GM21367 (cell line): ENCODE results near the gene CADM2.
"Not testable (repeated sequence)": the region's sequence is repeated elsewhere in the genome, so short reads cannot be mapped to it uniquely, and the experiment has no call there.

Experiments used
- ATAC-seq: cut with Tn5 transposase; IDR thresholded peaks from one replicate; pipeline ENCODE4 v1.9.1; 2021; ENCODE audit not compliant: unreplicated experiment

CADM2 gene

GRCh38 chr3:85631070-85631469 lies 672.3 kb downstream of the CADM2 start:
- ATAC-seq, result no peak

- no peak for ATAC-seq
Observed at GRCh38 chr3:85632921-85633320, 674.1 kb downstream of the CADM2 start.

- no peak for ATAC-seq
Observed at GRCh38 chr3:85652360-85652759, 693.6 kb downstream of the CADM2 start.

- no peak for ATAC-seq
Observed at GRCh38 chr3:85660451-85660850, 701.7 kb downstream of the CADM2 start.

GRCh38 chr3:85662462-85662861 lies 703.7 kb downstream of the CADM2 start:
- ATAC-seq, result no peak

GRCh38 chr3:85667744-85668143 lies 709.0 kb downstream of the CADM2 start:
- no peak for ATAC-seq

- no peak for ATAC-seq
Observed at GRCh38 chr3:85670634-85671205, 711.9 kb downstream of the CADM2 start.

- no peak for ATAC-seq
Observed at GRCh38 chr3:85672761-85673160, 714.0 kb downstream of the CADM2 start.

- no peak for ATAC-seq
Observed at GRCh38 chr3:85678713-85679112, 719.9 kb downstream of the CADM2 start.

- ATAC-seq, result no peak
Observed at GRCh38 chr3:85681906-85682305, 723.1 kb downstream of the CADM2 start.

GRCh38 chr3:85691196-85691595 lies 732.4 kb downstream of the CADM2 start:
- no peak for ATAC-seq

- no peak for ATAC-seq
Observed at GRCh38 chr3:85697156-85697555, 738.4 kb downstream of the CADM2 start.

GRCh38 chr3:85706130-85706529 lies 747.3 kb downstream of the CADM2 start:
- no peak for ATAC-seq

- not testable (repeated sequence) for ATAC-seq
Observed at GRCh38 chr3:85708325-85708724, 749.5 kb downstream of the CADM2 start.

GRCh38 chr3:85709346-85709892 lies 750.6 kb downstream of the CADM2 start:
- ATAC-seq, result no peak

GRCh38 chr3:85710490-85710889 lies 751.7 kb downstream of the CADM2 start:
- no peak for ATAC-seq

GRCh38 chr3:85721409-85722145 lies 762.8 kb downstream of the CADM2 start:
- ATAC-seq, result no peak

GRCh38 chr3:85725809-85726208 lies 767.0 kb downstream of the CADM2 start:
- ATAC-seq, result no peak

GRCh38 chr3:85726241-85726640 lies 767.5 kb downstream of the CADM2 start:
- ATAC-seq, result no peak

GRCh38 chr3:85737846-85738245 lies 779.1 kb downstream of the CADM2 start:
- no peak for ATAC-seq

- ATAC-seq, result no peak
Observed at GRCh38 chr3:85740561-85740960, 781.8 kb downstream of the CADM2 start.

- ATAC-seq, result no peak
Observed at GRCh38 chr3:85758442-85758841, 799.7 kb downstream of the CADM2 start.

- ATAC-seq, result no peak
Observed at GRCh38 chr3:85760342-85760741, 801.6 kb downstream of the CADM2 start.
